B cell (primary cell): ENCODE results near the gene KRTAP4-11.
"Not testable (repeated sequence)": the region's sequence is repeated elsewhere in the genome, so short reads cannot be mapped to it uniquely, and the experiment has no call there.

Experiments
- CTCF ChIP-seq: fragments of 200-600 bp; IDR thresholded peaks from one replicate; pipeline ENCODE4 v1.8.0; 2022; ENCODE audit warnings: antibody characterized with exemption, mild to moderate bottlenecking
- EZH2 ChIP-seq: IDR thresholded peaks from 2 replicates; pipeline ENCODE4 v1.6.1; 2012; ENCODE audit warnings: borderline replicate concordance, low read depth, mild to moderate bottlenecking, moderate library complexity, low read length; ENCODE audit not compliant: insufficient read depth, poor library complexity, severe bottlenecking

GRCh38 chr17:41117846-41118386, at the start of gene KRTAP4-11:
- not testable (repeated sequence) for TF ChIP-seq CTCF, EZH2
